ENCODE results near the gene IQSEC3.

Gene IQSEC3

GRCh38 chr12:87856-88255, 21.3 kb downstream of the IQSEC3 start:
- DNase-seq (ENCODE audit: low read depth) = no peak
- H3K4me3 ChIP-seq (ENCODE audit: low read depth, low read length) = no peak overlapping the region
- TF ChIP-seq, protein P1, sequence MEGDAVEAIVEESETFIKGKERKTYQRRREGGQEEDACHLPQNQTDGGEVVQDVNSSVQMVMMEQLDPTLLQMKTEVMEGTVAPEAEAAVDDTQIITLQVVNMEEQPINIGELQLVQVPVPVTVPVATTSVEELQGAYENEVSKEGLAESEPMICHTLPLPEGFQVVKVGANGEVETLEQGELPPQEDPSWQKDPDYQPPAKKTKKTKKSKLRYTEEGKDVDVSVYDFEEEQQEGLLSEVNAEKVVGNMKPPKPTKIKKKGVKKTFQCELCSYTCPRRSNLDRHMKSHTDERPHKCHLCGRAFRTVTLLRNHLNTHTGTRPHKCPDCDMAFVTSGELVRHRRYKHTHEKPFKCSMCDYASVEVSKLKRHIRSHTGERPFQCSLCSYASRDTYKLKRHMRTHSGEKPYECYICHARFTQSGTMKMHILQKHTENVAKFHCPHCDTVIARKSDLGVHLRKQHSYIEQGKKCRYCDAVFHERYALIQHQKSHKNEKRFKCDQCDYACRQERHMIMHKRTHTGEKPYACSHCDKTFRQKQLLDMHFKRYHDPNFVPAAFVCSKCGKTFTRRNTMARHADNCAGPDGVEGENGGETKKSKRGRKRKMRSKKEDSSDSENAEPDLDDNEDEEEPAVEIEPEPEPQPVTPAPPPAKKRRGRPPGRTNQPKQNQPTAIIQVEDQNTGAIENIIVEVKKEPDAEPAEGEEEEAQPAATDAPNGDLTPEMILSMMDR (IDR thresholded peaks at IDR 0.05; ENCODE audit: insufficient read depth, low read depth, low read length, missing control alignments) = no peak

DNA sequence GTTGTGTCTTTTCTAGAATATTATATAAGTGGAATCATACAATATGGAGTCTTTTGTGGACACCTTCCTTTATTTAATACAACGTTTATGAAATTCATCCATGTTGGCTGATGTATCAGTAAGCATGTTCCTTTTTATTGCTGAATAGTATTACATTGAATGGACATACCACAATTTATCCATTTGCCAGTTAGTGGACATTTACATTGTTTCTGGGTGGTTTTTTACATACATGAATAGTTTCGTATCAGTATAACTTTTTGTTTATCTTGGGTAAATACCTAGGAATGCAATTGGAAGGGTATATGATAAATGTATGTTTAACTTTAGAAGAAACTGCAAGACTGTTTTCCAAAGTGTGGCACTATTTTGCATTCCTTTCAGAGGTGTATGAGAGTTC, 23.1 kb downstream of the IQSEC3 start:
- DNase-seq (ENCODE audit: low read depth) = no peak
- TF ChIP-seq, protein P1 (IDR thresholded peaks at IDR 0.05; ENCODE audit: insufficient read depth, low read depth, low read length, missing control alignments) = no peak

GRCh38 chr12:91213-91612, 24.6 kb downstream of the IQSEC3 start:
- no peak for DNase-seq (ENCODE audit: low read depth)
- TF ChIP-seq, protein P1 (IDR thresholded peaks at IDR 0.05; ENCODE audit: insufficient read depth, low read depth, low read length, missing control alignments) = no peak
- H3K4me3 ChIP-seq (ENCODE audit: low read depth, low read length) = no peak overlapping the region

More for the DNA sequence above, 23.1 kb downstream of the IQSEC3 start:
- no peak overlapping the region for H3K4me3 ChIP-seq (ENCODE audit: low read depth, low read length)

- TF ChIP-seq, protein P1 (IDR thresholded peaks at IDR 0.05; ENCODE audit: insufficient read depth, low read depth, low read length, missing control alignments) = no peak
- DNase-seq (ENCODE audit: low read depth) = no peak
- H3K4me3 ChIP-seq (ENCODE audit: low read depth, low read length) = no peak overlapping the region
Measured at GRCh38 chr12:93266-94005, 26.9 kb downstream of the IQSEC3 start.

DNA sequence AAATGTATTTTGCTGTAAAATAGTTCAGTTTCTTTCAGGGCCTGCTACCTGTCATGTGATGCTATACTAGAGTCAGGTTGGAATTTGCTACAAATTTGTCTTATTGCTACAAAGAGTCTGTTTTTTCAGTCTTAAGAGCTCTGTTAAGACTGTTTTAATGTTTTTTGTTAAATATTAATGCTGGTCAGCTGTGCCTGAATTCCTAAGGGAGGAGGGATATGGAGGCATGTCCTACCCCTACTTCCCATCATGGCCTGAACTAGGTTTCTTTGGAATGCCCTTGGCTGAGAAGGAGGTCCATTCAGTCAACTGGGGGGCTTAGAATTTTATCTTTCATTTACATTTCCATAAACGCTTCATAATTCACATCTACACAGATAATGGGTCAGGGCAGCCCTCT, 30.0 kb downstream of the IQSEC3 start:
- no peak overlapping the region for H3K4me3 ChIP-seq (ENCODE audit: low read depth, low read length)
- TF ChIP-seq, protein P1 (IDR thresholded peaks at IDR 0.05; ENCODE audit: insufficient read depth, low read depth, low read length, missing control alignments) = no peak
- DNase-seq (ENCODE audit: low read depth) = no peak

- TF ChIP-seq, protein P1 (IDR thresholded peaks at IDR 0.05; ENCODE audit: insufficient read depth, low read depth, low read length, missing control alignments) = no peak
- DNase-seq (ENCODE audit: low read depth) = no peak
- H3K4me3 ChIP-seq (ENCODE audit: low read depth, low read length) = no peak overlapping the region
Measured at GRCh38 chr12:98924-99352, 32.4 kb downstream of the IQSEC3 start.

DNA sequence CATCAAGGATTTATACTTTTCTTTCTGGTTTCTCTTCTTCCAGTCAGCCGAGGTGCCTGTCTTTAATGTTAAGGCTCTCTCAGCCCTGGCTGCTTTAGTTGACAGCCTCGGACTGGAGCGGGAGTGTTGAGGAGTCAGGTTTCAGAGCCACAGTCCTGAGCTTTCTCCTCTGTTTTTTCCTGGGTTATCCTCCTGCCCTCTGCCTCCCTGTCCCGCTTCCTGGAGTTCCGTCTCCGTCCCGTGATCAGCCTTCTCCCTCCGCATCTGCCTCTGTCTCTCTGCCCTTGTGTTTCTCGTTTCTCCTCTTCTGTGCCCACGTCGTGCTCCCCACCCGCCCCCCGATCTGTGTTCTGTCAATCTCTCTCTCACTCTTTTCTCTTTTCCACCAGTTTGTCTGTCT, 33.0 kb downstream of the IQSEC3 start:
- no peak overlapping the region for H3K4me3 ChIP-seq (ENCODE audit: low read depth, low read length)
- no peak for DNase-seq (ENCODE audit: low read depth)
- TF ChIP-seq, protein P1 (IDR thresholded peaks at IDR 0.05; ENCODE audit: insufficient read depth, low read depth, low read length, missing control alignments) = no peak

Measured in GM12865 (cell line).